ENCODE measurements around the gene LEUTX. TPM values are rescaled to one million over a fixed set of nuclear protein-coding genes. Genes with fewer than 3 reads are reported as not detected.
A peak's percentile ranks its signal among the peaks of the same experiment; 100 is the strongest.

The LEUTX gene
- total RNA-seq, 2 donors from 2014 or later = not detected

DNA sequence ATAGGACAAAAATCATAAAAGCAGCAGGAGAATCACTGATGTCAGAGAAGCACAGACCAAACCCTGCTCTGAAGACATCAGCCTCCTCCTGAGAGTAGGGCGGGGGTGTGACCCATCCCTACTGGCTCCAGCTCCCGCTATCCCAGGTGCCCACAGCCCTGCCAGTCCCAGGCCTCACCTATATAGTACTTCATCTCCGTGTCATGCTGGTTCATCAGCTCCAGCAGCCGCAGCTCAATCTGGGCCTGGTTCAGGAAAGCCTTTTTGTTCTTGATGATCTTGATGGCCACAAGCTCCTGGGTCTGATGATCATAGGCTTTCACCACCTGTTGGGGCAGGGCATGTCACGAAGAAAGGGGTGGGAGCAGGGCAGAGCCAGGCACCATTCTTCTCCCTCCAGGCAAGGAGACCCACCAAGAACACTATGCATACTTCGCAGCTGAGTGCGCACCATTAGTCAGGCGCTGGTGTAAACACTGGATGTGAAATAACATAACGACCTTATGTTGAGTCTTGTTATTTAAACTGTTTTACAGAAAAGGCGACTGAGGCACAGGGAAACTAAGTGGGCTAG, 51.1 kb downstream of the LEUTX start:
- no peaks in the 10 kb centered on the region for H3K9me3 Mint-ChIP-seq
- DNase-seq (no peak), ATAC-seq (replicated peaks in 1 of 2) (no peak)
- H3K4me3 Mint-ChIP-seq = no peak overlapping the region
- H3K4me1 Mint-ChIP-seq (ENCODE audit: low read depth) = peaks cover 23% of the 10 kb centered on the region
- H3K36me3 Mint-ChIP-seq (ENCODE audit: insufficient read depth in 2 of 2) = peaks cover 2 to 6% of the 10 kb centered on the region in 2 donors
- no peaks in the 10 kb centered on the region for H3K27me3 Mint-ChIP-seq (ENCODE audit: low read depth)
- no peak overlapping the region for H3K27ac Mint-ChIP-seq

GRCh38 chr19:39830406-39830805, 51.8 kb downstream of the LEUTX start:
- no peak for DNase-seq
- ATAC-seq (replicated peaks in 1 of 2) = no peak
- Mint-ChIP-seq H3K27me3 (ENCODE audit: low read depth) (no peaks in the 10 kb centered on the region), H3K4me3 (no peak overlapping the region), H3K9me3 (no peaks in the 10 kb centered on the region), H3K36me3 (ENCODE audit: insufficient read depth in 2 of 2) (peaks cover 2 to 6% of the 10 kb centered on the region in 2 donors), H3K4me1 (ENCODE audit: low read depth) (peaks cover 24% of the 10 kb centered on the region), H3K27ac (no peak overlapping the region)

DNA sequence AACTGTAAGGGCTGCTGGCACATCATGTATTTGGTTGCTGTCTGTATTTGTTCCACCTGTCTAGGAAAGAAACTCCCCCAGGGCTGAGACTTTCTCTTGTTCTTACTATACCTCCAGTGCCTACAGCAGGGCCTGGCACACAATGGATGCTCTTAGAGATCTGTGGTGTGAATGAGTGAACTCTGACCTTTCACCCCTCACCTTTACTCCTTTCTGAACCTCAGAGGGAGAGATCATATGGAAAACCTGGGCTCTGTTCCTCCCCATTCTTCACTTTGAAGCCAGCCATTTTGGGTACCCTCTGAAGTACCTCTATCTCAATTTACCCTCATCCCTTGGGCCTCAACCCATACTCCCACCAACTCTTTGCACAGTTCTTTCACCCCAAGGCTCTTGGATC, 52.2 kb downstream of the LEUTX start:
- Mint-ChIP-seq H3K27me3 (ENCODE audit: low read depth) (no peaks in the 10 kb centered on the region), H3K4me3 (no peak overlapping the region), H3K9me3 (no peaks in the 10 kb centered on the region), H3K36me3 (ENCODE audit: insufficient read depth in 2 of 2) (peaks cover 2 to 6% of the 10 kb centered on the region in 2 donors), H3K27ac (peak overlapping the region; percentile 64), H3K4me1 (ENCODE audit: low read depth) (peaks cover 24% of the 10 kb centered on the region)
- ATAC-seq (replicated peaks in 1 of 2) (no peak), DNase-seq (no peak)

DNA sequence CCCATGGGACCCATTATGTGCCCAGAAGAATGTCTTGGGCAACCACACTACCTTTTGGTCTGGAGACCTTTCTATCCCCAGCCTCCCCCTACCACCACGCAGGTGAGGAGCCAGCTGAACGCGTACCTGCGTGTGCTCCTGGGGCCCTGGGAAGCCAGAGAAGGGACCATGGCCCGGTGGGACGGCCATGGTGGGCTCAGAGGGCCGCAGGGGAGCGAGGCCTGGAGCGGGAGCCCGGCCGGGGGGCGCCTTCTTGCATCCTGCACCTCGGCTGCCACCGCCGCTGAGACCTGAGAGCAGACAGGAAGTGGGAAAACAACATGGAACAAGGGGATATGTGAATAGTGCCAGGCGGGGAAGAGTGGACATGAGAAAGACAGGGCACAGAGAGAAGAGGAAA, 53.0 kb downstream of the LEUTX start:
- no peak for DNase-seq
- H3K4me1 Mint-ChIP-seq (ENCODE audit: low read depth) = peaks cover 24% of the 10 kb centered on the region
- no peaks in the 10 kb centered on the region for H3K27me3 Mint-ChIP-seq (ENCODE audit: low read depth)
- ATAC-seq (replicated peaks in 1 of 2) = no peak
- no peaks in the 10 kb centered on the region for H3K9me3 Mint-ChIP-seq
- H3K4me3 Mint-ChIP-seq = peak overlapping the region; percentile 68 to 75
- H3K27ac Mint-ChIP-seq = peak overlapping the region; percentile 86
- peaks cover 3 to 12% of the 10 kb centered on the region in 2 donors for H3K36me3 Mint-ChIP-seq (ENCODE audit: insufficient read depth in 2 of 2)

- ATAC-seq (replicated peaks in 1 of 2) = no peak
- Mint-ChIP-seq H3K9me3 (no peaks in the 10 kb centered on the region), H3K27me3 (ENCODE audit: low read depth) (no peaks in the 10 kb centered on the region), H3K4me1 (ENCODE audit: low read depth) (peaks cover 24% of the 10 kb centered on the region), H3K4me3 (peak overlapping the region; percentile 68 to 75), H3K27ac (peak overlapping the region; percentile 86), H3K36me3 (ENCODE audit: insufficient read depth in 2 of 2) (peaks cover 6 to 16% of the 10 kb centered on the region in 2 donors)
- DNase-seq = no peak
These were observed 53.9 kb downstream of the LEUTX start for GRCh38 chr19:39832341-39833083.

DNA sequence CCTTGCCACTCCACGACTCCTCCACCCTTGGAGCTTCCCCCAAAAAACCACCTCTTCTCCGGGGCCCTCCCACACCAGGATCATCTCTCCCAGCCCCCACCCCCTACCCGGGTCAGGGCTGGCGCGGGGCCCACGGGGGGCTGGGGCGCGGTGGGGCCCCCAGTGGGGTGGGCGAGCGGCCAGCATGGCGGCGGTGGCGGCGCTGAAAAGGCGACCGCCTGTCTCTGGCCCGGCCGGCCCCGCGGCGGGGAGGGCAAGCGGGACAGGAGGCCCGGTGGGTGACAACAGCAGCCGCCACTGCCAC, 54.5 kb downstream of the LEUTX start:
- H3K36me3 Mint-ChIP-seq (ENCODE audit: insufficient read depth in 2 of 2) = peaks cover 8 to 19% of the 10 kb centered on the region in 2 donors

DNA sequence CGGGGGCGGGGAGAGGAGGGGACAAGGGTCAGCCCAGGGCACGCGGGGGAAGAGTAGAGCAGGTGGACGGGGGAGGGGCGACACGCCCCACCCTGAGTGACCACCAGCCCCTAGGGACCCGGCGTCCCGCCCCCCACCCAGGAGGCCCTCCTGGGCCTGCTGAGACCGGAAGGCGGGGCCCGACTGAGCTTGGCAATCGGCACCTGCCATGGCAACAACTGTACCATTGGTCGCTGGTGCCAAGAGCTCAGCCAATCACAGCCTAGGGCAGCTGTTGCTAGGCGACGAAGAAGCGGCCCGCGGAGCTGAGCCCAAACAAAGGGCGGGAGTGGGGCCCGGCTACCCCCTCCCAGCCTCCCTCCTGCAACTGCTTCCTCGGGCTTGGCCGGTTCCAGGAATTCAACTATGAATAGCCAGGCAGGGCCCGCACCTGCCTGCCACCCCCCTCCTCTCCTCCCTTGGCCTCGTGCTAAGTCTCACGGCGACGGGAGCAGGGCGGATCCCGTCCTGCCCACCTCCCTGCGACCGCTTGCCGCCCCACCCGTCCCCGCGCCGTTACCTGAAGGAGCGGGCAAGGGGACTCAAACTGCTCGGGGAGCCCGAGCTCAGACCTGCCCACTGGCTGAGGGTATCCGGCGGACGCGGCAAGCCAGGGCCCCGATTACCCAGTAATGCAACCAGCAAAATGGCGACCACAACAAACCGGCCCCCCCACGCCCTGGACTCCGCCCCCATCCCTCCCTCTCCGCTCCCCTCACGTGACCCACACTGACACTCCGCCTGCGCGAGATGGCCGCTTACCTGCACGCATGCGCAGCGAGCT, 55.0 kb downstream of the LEUTX start, which contains the start of gene DYRK1B:
Gene DYRK1B (minus strand): TSS at position 699 of the 823 bp plus-strand sequence. CDS start 2,295 bp downstream, outside the sequence.
- peaks cover 8 to 19% of the 10 kb centered on the region in 2 donors for H3K36me3 Mint-ChIP-seq (ENCODE audit: insufficient read depth in 2 of 2)
- H3K4me1 Mint-ChIP-seq (ENCODE audit: low read depth) = peaks cover 24% of the 10 kb centered on the region
- DNase-seq (peak; percentile 97 to 98), ATAC-seq (replicated peaks in 1 of 2) (peak; percentile 95 to 96)
- peak within 1 kb of the TSS; percentile 68 to 78 for H3K4me3 Mint-ChIP-seq
- peak within 1 kb of the TSS; percentile 86 for H3K27ac Mint-ChIP-seq
- no peaks in the 10 kb centered on the region for H3K9me3 Mint-ChIP-seq
- H3K27me3 Mint-ChIP-seq (ENCODE audit: low read depth) = no peaks in the 10 kb centered on the region

More for the DNA sequence above, 54.5 kb downstream of the LEUTX start:
- H3K4me3 Mint-ChIP-seq = peak overlapping the region; percentile 68 to 78
- DNase-seq = no peak
- no peaks in the 10 kb centered on the region for H3K9me3 Mint-ChIP-seq
- peaks cover 24% of the 10 kb centered on the region for H3K4me1 Mint-ChIP-seq (ENCODE audit: low read depth)
- H3K27ac Mint-ChIP-seq = peak overlapping the region; percentile 86
- ATAC-seq (replicated peaks in 1 of 2) = no peak
- H3K27me3 Mint-ChIP-seq (ENCODE audit: low read depth) = no peaks in the 10 kb centered on the region

DNA sequence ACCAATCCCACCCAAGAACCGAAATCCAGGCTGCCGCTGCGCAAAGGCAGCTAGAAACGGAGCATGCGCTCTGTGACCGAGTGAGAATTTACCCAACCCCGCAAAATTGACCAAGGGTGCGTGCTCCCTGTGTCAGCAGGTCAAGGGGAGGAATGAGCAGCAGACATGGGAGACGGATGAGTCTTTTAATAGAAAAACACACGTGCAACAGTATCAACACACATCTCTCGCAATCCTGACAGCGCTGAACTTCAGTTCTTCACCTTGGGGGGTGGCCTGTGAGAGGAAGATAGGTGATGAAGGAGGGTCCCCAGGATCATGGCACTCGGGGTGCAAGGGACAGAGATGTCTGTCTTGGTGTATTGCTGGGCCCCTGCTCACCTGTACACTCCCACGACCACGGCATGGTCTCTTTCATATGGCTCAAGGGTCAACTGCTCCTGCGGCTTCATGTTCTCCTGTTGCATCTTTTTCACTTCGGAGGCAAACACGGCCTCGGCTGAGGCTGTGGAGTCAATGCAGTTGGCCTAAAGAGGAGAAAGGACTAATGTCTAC, 55.7 kb downstream of the LEUTX start:
- H3K27ac Mint-ChIP-seq = peak overlapping the region; percentile 22
- H3K4me1 Mint-ChIP-seq (ENCODE audit: low read depth) = peaks cover 24% of the 10 kb centered on the region
- H3K9me3 Mint-ChIP-seq = no peaks in the 10 kb centered on the region
- ATAC-seq (replicated peaks in 1 of 2) (no peak), DNase-seq (no peak)
- peak overlapping the region; percentile 45 to 78 for H3K4me3 Mint-ChIP-seq
- H3K27me3 Mint-ChIP-seq (ENCODE audit: low read depth) = no peaks in the 10 kb centered on the region
- peaks cover 10 to 20% of the 10 kb centered on the region in 2 donors for H3K36me3 Mint-ChIP-seq (ENCODE audit: insufficient read depth in 2 of 2)

Other genes starting within 250 kb of the LEUTX start
- gene EID2B, start 246.0 kb upstream of the LEUTX start, total RNA-seq = 1 to 10 TPM; 4.3 to 4.5 TPM
- gene EID2, start 238.7 kb upstream of the LEUTX start, total RNA-seq = 10 to 100 TPM; 15.3 to 16.0 TPM
- not detected for gene LGALS13, start 176.3 kb upstream of the LEUTX start, total RNA-seq
- not detected for gene LGALS16, start 122.9 kb upstream of the LEUTX start, total RNA-seq
- 1 to 10 TPM; 4.3 to 9.5 TPM for gene LGALS14, start 74.4 kb upstream of the LEUTX start, total RNA-seq
- gene CLC, start 40.8 kb upstream of the LEUTX start, total RNA-seq = 1 to 10 TPM in 1 of 2 donors, not detected in 1; 1.7 TPM
- 1 to 10 TPM; 6.1 to 7.0 TPM for gene DYRK1B, start 55.3 kb downstream of the LEUTX start, total RNA-seq
- gene FBL, start 67.5 kb downstream of the LEUTX start, total RNA-seq = 100 to 1,000 TPM; 482 to 499 TPM
- 10 to 100 TPM in 1 of 2 donors, 1 to 10 TPM in 1; 7.2 to 13.4 TPM for gene FCGBP, start 155.8 kb downstream of the LEUTX start, total RNA-seq
- 100 to 1,000 TPM; 101 to 114 TPM for gene PSMC4, start 192.3 kb downstream of the LEUTX start, total RNA-seq
- gene ZNF546, start 218.2 kb downstream of the LEUTX start, total RNA-seq = 1 to 10 TPM; 4.5 to 6.1 TPM